Activated B cell treated with CpG ODN at 0.5 μM for 24 hours (primary cell): ENCODE measurements around the gene CBX2. TPM values are rescaled to one million over a fixed set of nuclear protein-coding genes. Genes with fewer than 3 reads are reported as not detected.

ENCODE experiments used
- ATAC-seq: fragments of 200-7000 bp; cut with Tn5 transposase; one replicate; pipeline ENCODE4 v1.10.0; 2021; ENCODE audit warnings: low read depth, mild to moderate bottlenecking, moderate library complexity
- CTCF ChIA-PET: fragments of 350-600 bp; sonication (Branson Sonifier 250); formaldehyde crosslinking; loops from one replicate; lab custom pipeline; 2021; ENCODE audit warnings: antibody characterized with exemption; lab: Charles Lee
- POLR2A ChIA-PET: fragments of 350-600 bp; sonication (Branson Sonifier 250); formaldehyde crosslinking; loops from one replicate; lab custom pipeline; 2021; ENCODE audit warnings: antibody characterized with exemption; lab: Charles Lee
- DNase-seq: peaks from one replicate; pipeline ENCODE4 v3.0.0; 2022
- H3K27ac Mint-ChIP-seq: one replicate; pipeline ENCODE4 v1.8.0; 2020; ENCODE audit warnings: mixed read lengths
- H3K27me3 Mint-ChIP-seq: one replicate; pipeline ENCODE4 v1.8.0; 2021; ENCODE audit warnings: mixed read lengths
- H3K36me3 Mint-ChIP-seq: one replicate; pipeline ENCODE4 v1.8.0; 2021; ENCODE audit warnings: low read depth, mixed read lengths
- H3K4me1 Mint-ChIP-seq: one replicate; pipeline ENCODE4 v1.8.0; 2021; ENCODE audit warnings: mixed read lengths
- H3K4me3 Mint-ChIP-seq: one replicate; pipeline ENCODE4 v1.8.0; 2020; ENCODE audit warnings: mild to moderate bottlenecking, mixed read lengths
- H3K9me3 Mint-ChIP-seq: one replicate; pipeline ENCODE4 v1.8.0; 2020; ENCODE audit warnings: mixed read lengths
- CTCF ChIP-seq: fragments of 200-600 bp; IDR thresholded peaks from one replicate; pipeline ENCODE4 v1.8.0; 2022; ENCODE audit warnings: antibody characterized with exemption, mild to moderate bottlenecking
- intact Hi-C: fragments of 100-400 bp; cut with micrococcal nuclease; formaldehyde crosslinking; loops from one replicate; pipeline ENCODE4 v1.15.1; 2024
- total RNA-seq: library from RNA; stranded (reverse); gene quantifications from 2 replicates; pipeline ENCODE4 v1.2.3, GENCODE V29; 2022

CBX2 gene
- total RNA-seq, 1 donor from 2014 or later: 0.67 TPM

DNA sequence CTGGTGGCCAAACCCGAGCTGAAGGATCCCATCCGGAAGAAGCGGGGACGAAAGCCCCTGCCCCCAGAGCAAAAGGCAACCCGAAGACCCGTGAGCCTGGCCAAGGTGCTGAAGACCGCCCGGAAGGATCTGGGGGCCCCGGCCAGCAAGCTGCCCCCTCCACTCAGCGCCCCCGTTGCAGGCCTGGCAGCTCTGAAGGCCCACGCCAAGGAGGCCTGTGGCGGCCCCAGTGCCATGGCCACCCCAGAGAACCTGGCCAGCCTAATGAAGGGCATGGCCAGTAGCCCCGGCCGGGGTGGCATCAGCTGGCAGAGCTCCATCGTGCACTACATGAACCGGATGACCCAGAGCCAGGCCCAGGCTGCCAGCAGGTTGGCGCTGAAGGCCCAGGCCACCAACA, 5.9 kb downstream of the CBX2 start:
- no peak for TF ChIP-seq CTCF
- intact Hi-C loops: no loop called here
- Mint-ChIP-seq H3K9me3 (no peaks in the 10 kb centered on the region), H3K4me1 (peaks cover 2% of the 10 kb centered on the region), H3K27me3 (peaks cover 63% of the 10 kb centered on the region), H3K36me3 (no peaks in the 10 kb centered on the region), H3K27ac (no peak overlapping the region), H3K4me3 (no peak overlapping the region)
- DNase-seq: no peak
- CTCF ChIA-PET: interaction anchor here (1.0 kb wide), 1 partner anchor 33 kb away, joined by 3 read pairs; no protein-coding TSS in a partner anchor
- POLR2A ChIA-PET: no interaction called here
- ATAC-seq: no peak

DNA sequence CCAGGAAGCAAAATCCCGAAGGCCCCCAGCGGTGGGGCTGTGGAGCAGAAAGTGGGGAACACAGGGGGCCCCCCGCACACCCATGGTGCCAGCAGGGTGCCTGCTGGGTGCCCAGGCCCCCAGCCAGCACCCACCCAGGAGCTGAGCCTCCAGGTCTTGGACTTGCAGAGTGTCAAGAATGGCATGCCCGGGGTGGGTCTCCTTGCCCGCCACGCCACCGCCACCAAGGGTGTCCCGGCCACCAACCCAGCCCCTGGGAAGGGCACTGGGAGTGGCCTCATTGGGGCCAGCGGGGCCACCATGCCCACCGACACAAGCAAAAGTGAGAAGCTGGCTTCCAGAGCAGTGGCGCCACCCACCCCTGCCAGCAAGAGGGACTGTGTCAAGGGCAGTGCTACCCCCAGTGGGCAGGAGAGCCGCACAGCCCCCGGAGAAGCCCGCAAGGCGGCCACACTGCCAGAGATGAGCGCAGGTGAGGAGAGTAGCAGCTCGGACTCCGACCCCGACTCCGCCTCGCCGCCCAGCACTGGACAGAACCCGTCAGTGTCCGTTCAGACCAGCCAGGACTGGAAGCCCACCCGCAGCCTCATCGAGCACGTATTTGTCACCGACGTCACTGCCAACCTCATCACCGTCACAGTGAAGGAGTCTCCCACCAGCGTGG, 6.5 kb downstream of the CBX2 start:
- H3K36me3 Mint-ChIP-seq: no peaks in the 10 kb centered on the region
- H3K9me3 Mint-ChIP-seq: no peaks in the 10 kb centered on the region
- H3K27ac Mint-ChIP-seq: no peak overlapping the region
- TF ChIP-seq CTCF: no peak
- intact Hi-C loops: no loop called here
- H3K4me1 Mint-ChIP-seq: no peaks in the 10 kb centered on the region
- peaks cover 62% of the 10 kb centered on the region for H3K27me3 Mint-ChIP-seq
- ATAC-seq (no peak), DNase-seq (no peak)
- ChIA-PET POLR2A (no interaction called here), CTCF (interaction anchor here (1.0 kb wide), 1 partner anchor 33 kb away, joined by 3 read pairs; no protein-coding TSS in a partner anchor)
- no peak overlapping the region for H3K4me3 Mint-ChIP-seq

DNA sequence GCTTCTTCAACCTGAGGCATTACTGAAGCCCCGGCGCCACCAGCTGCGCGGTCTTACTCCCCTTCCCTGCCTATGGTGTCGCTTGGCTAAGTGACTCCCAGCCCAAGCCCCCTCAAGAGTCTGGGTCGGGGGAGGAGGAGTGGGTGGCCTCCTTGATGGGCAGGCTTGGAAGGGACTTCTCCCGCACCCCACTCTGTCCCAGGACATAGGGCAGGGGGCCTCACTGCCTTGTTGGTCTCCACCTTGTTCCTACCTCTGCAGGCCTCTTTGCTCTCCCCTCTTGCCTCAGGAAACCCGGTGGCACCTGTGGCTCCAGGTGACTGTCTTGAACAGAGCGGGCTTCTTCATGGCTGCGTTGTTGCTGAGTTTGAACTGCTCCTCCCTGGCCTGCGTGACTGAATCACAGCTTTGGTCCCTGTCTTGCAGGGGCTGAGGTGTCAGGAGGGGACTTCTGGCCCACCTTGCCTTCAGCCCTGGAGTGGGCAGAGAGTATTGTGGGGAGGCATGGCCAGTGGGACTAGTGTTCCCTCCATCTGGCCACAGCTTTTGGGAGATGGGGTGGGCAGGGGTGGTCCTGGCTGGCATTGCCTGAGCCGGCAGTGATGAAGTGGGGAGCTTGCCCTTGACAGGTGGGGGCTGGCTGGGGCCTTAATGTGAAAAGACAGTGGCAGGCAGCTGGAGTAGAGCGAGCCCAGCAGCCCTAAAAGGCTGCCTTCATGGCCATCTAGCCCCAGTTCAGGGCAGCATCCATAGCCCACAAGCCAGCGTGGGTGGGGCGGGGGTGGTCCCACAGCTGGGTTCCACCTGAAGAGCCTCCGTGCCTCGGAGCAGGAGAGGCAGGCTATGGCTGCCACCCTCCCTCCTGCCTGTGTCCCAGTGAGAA, 7.3 kb downstream of the CBX2 start:
- no peak for DNase-seq
- Mint-ChIP-seq H3K27ac (no peak overlapping the region), H3K27me3 (peaks cover 55% of the 10 kb centered on the region), H3K4me3 (no peak overlapping the region), H3K9me3 (no peaks in the 10 kb centered on the region), H3K4me1 (no peaks in the 10 kb centered on the region), H3K36me3 (no peaks in the 10 kb centered on the region)
- no peak for TF ChIP-seq CTCF
- ChIA-PET CTCF (interaction anchor here (1.0 kb wide), 1 partner anchor 34 kb away, joined by 3 read pairs; no protein-coding TSS in a partner anchor), POLR2A (no interaction called here)
- no peak for ATAC-seq
- intact Hi-C loops: no loop called here

DNA sequence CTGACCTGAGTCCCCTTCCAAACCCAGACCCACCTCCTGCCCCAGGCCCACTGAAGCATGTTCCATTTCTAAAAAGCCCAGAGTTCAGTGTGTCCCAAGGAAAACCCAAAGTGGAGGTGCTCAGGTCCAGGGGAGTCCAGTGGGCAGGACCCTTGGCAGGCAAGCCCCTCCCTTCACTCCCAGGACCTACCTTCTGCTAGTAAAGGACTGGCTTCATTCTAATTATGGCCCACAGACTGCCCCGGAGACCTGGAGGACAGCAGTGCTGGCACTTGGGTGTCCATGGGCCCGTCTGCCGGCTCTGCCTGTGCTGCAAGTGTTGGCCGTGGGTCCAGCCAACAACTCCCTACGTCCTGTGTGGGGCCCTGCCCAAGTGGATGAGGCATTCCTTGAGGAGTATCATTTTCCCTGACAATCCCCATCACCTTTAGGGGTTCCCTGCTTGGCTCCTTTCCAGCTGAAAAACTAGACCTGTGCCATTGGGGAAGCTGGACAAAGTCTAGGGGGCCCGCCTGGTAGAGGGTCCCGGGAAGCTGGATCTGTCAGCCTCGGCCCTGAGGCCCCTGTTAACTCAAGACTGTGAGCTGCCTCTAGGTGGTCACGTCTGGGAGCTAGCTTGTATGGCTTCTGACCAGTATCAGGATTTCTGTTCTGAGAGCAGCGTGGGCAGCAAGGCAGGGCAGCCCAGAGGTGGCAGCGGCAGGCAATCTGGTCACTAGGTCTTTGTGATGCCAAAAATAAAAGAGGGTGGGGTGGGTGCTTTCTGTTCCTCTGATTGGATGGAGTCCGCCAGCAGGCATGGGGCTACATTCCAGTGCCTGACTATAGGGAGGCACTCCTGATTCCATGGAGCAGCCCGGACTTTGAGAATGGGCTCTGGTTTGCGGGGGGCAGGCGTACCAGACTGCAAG, 8.2 kb downstream of the CBX2 start:
- Mint-ChIP-seq H3K9me3 (no peaks in the 10 kb centered on the region), H3K4me1 (peaks cover 4% of the 10 kb centered on the region), H3K4me3 (no peak overlapping the region), H3K27me3 (peaks cover 50% of the 10 kb centered on the region), H3K27ac (no peak overlapping the region), H3K36me3 (no peaks in the 10 kb centered on the region)
- DNase-seq (no peak), ATAC-seq (no peak)
- TF ChIP-seq CTCF: no peak
- CTCF ChIA-PET: interaction anchor here (1.0 to 1.4 kb wide), 2 partner anchors 12 to 222 kb away, joined by 3 to 4 read pairs; no protein-coding TSS in a partner anchor
- intact Hi-C loops: no loop called here
- POLR2A ChIA-PET: interaction anchor here (1.2 kb wide), 1 partner anchor 53 kb away, joined by 3 read pairs; the partner anchor contains the start of gene CBX4
